GM12875 (cell line): ENCODE data around the gene TPSAB1.
"Not testable (repeated sequence)": the region's sequence is repeated elsewhere in the genome, so short reads cannot be mapped to it uniquely, and the experiment has no call there.

Source experiments
- H3K4me3 ChIP-seq: one replicate; pipeline ENCODE4 v1.5.1; 2011; ENCODE audit warnings: low read depth, low read length, control low read depth
- TF ChIP-seq, protein P1 (sequence below): IDR thresholded peaks from 2 replicates; pipeline ENCODE4 v1.5.1; 2011; ENCODE audit warnings: low read depth, mild to moderate bottlenecking, control low read depth, inconsistent platforms, low read length, moderate library complexity, borderline replicate concordance; ENCODE audit not compliant: insufficient read depth

The TPSAB1 gene

DNA sequence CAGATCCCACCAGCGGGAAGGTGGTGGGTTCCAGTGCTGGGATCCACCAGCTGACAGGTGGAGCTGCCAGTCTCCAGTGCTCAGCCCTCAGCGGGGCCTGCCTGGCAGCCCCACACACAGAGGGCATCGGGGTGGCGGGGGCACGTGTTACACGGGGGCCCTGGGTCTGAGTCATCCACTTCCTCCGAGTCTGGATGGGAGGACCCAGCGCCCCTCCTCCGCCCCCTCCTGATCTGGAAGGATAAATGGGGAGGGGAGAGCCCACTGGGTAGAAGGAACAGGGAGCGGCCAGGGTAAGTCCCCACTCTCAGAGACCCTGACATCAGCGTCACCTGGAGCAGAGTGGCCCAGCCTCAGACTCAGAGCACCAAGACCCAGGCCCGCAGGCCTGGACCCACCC, at the start of gene TPSAB1:
Gene TPSAB1 (plus strand): TSS at position 270 of the 400 bp plus-strand sequence. CDS start 234 bp downstream, outside the sequence.
- H3K4me3 ChIP-seq = not testable (repeated sequence)

DNA sequence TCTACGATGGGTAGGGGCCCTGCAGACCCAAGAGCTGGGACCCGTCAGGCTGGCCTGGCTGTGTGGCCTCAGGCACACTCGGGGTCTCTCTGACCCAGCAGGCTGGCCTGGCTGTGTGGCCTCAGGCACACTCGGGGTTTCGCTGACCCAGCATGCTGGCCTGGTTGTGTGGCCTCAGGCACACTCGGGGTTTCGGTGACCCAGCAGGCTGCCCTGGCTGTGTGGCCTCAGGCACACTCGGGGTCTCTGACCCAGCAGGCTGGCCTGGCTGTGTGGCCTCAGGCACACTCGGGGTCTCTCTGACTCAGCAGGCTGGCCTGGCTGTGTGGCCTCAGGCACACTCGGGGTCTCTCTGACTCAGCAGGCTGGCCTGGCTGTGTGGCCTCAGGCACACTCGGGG, 49.7 kb upstream of the TPSAB1 start:
- not testable (repeated sequence) for H3K4me3 ChIP-seq

DNA sequence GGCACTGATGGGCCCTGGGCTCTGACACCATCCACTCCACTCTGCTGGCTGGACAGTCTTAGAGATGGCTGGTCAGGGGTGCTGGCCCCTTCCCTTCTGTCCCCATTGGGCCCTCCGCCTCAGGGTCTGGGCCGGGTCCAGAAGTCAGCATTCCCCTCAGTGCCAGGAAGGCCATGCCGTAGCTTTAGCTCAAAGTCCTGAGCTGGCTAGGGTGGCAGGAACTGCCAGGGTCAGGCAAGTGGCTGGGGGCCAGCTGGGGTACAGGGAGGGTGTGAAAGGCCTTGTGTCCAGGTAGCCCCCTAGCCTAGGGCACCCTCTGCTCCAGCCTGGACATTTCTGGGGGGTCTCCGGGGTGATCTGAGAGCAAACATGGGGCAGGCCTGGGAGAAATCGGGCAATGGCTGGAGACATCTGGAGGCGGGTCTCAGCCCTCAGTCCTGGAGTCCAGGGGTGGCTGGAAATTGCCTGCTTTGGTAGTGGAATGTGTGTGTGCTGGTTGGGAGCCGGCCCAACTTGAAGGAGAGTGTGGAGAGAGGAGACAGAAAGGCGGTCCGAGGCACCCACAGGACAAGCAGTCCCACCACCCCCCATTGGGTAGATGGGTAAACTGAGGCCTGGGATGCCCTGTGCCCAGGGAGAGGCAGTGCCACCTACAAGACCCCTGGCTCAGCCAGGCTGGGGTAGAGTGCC, 48.0 kb upstream of the TPSAB1 start:
- TF ChIP-seq, protein P1, sequence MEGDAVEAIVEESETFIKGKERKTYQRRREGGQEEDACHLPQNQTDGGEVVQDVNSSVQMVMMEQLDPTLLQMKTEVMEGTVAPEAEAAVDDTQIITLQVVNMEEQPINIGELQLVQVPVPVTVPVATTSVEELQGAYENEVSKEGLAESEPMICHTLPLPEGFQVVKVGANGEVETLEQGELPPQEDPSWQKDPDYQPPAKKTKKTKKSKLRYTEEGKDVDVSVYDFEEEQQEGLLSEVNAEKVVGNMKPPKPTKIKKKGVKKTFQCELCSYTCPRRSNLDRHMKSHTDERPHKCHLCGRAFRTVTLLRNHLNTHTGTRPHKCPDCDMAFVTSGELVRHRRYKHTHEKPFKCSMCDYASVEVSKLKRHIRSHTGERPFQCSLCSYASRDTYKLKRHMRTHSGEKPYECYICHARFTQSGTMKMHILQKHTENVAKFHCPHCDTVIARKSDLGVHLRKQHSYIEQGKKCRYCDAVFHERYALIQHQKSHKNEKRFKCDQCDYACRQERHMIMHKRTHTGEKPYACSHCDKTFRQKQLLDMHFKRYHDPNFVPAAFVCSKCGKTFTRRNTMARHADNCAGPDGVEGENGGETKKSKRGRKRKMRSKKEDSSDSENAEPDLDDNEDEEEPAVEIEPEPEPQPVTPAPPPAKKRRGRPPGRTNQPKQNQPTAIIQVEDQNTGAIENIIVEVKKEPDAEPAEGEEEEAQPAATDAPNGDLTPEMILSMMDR = no peak
- H3K4me3 ChIP-seq = no peak overlapping the region

DNA sequence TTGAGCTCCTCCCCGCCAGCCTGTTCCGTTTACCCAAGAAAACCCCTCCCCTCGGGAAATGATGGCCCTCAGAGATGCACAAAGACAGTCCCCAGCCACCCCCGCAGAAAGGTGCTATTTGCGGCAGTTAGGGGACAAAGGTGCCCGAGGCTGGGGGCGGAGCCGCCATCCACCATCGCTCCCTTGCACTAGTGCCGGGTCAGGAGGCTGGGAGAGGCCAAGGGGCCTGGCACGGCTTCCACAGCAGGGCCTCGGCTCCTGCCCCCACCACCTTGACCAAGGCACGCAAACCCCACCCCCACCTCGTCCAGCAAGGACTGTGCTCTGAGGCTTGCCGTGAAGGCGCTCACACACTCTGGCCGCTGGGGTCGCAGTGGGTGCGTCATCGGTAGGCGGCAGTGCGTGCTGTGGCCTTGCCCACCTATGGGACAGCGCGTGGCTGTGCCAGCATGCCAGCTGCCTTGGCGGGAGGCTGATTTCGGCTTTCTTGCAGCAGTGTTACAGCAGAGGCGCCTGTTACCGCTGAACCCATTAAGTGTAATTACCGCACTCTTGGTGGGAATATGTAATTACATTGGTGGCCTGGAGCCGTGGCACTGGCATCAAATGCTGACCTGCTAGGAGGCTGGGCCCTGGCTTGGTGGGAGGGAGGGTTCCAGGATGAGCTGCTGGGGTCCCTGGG, 47.2 kb upstream of the TPSAB1 start:
- TF ChIP-seq, protein P1 = no peak
- no peak overlapping the region for H3K4me3 ChIP-seq

DNA sequence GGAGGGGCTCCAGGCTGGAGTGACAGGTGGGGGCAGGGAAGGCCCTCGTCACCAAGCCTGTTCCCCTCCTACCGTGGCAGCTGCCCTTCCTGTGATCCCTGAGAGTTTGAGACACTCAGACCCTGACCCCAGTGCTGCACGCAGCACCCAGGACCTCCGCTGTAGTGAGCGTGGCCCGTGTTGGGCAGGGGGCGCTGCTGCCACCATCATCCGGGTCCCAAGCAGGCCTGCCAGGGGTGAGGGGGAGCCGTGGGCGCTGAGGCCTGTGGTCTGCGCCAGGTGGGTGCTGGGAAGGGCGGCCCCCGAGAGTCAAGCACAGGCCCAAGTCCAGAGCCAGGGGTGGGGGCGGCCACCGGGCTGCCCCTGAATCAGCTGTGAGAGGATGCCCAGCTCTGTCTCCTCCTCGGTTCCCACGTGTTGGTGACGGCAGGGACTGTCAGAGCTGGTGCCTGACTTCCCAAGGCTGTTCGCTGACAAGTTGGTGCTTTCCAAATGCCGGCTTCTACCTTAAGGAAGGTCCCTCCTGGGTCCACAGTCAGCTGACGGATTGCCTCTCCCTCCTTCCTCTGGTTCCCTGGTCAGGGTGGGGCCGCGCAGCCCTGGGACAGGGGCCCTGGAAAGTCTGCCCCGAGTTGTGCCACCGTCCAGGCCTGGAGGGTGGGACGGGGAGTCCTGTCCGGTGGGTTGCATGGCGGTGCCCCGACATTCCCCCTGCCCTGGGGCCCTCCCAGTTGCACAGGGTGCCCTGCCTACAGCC, 46.5 kb upstream of the TPSAB1 start:
- TF ChIP-seq, protein P1 = no peak
- H3K4me3 ChIP-seq = no peak overlapping the region

DNA sequence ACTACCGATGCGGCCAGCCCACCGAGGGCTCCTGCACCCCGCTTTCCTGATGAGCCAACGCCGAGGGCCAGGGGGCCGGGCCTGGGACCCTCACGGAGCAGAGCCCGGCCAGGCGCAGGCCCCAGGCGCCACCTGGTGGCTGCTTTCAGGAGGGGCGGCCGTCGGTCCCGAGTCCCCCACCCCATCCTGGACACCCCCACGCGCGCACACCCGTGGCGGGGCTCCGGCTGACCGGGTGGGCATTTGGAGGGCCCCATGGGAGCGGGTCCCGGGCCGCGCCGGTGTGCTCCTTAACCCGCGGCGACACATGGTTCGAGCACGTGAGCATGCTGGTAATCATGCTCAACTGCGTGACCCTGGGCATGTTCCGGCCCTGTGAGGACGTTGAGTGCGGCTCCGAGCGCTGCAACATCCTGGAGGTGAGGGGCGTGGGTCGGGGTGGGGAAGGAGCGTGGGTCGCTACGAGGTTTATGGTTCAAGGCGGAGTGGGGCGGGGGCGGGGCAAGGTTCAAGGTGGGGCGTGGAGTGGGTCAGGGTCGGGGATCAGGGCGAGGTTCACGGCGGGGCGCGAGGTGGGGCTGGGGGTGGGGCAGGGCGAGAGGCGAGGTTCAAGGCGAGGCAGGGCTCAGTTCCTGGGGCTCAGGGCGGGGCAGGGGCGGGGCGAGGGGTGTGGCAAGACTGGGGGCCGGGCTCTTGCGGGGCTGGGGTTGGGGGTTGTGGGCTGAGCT, 45.7 kb upstream of the TPSAB1 start:
- H3K4me3 ChIP-seq = no peak overlapping the region
- TF ChIP-seq, protein P1 = peak; percentile 46

DNA sequence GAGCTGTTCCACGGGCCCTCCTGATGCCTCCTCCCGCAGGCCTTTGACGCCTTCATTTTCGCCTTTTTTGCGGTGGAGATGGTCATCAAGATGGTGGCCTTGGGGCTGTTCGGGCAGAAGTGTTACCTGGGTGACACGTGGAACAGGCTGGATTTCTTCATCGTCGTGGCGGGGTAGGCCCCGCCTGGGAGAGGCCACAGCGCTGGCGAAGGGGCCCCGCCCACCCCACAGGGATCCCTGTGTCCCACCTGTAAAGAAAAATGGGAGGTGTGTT, 45.2 kb upstream of the TPSAB1 start:
- TF ChIP-seq, protein P1 = no peak
- H3K4me3 ChIP-seq = no peak overlapping the region
